Measurements from ENCODE around the gene ASB13.

Gene ASB13

GRCh38 chr10:5684971-5685763 lies 18.8 kb upstream of the ASB13 start:
- DNase-seq (ENCODE audit: low read depth), result peak; percentile 33
- TF ChIP-seq CTCF (IDR thresholded peaks at IDR 0.05; ENCODE audit: control insufficient read depth, insufficient read depth, low read depth, low read length, missing control alignments), result peak; percentile 54
- H3K4me3 ChIP-seq (ENCODE audit: control insufficient read depth, low read depth, low read length), result peak overlapping the region; percentile 61

- TF ChIP-seq CTCF (IDR thresholded peaks at IDR 0.05; ENCODE audit: control insufficient read depth, insufficient read depth, low read depth, low read length, missing control alignments), result no peak
- peak; percentile 79 for DNase-seq (ENCODE audit: low read depth)
- H3K4me3 ChIP-seq (ENCODE audit: control insufficient read depth, low read depth, low read length), result peak within 1 kb of the TSS; percentile 61
Measured at GRCh38 chr10:5684318-5684970, 18.0 kb upstream of the ASB13 start, which contains the start of gene TASOR2. TASOR2 (plus strand) TSS chr10:5684838; CDS start chr10:5720643, 35,805 bp downstream.

GRCh38 chr10:5683065-5683464 lies 16.7 kb upstream of the ASB13 start:
- H3K4me3 ChIP-seq (ENCODE audit: control insufficient read depth, low read depth, low read length), result no peak overlapping the region
- no peak for TF ChIP-seq CTCF (IDR thresholded peaks at IDR 0.05; ENCODE audit: control insufficient read depth, insufficient read depth, low read depth, low read length, missing control alignments)
- no peak for DNase-seq (ENCODE audit: low read depth)

- H3K4me3 ChIP-seq (ENCODE audit: control insufficient read depth, low read depth, low read length), result no peak overlapping the region
- no peak for DNase-seq (ENCODE audit: low read depth)
- TF ChIP-seq CTCF (IDR thresholded peaks at IDR 0.05; ENCODE audit: control insufficient read depth, insufficient read depth, low read depth, low read length, missing control alignments), result no peak
Measured at GRCh38 chr10:5681930-5682329, 15.5 kb upstream of the ASB13 start.

- no peak overlapping the region for H3K4me3 ChIP-seq (ENCODE audit: control insufficient read depth, low read depth, low read length)
- peak; percentile 33 for DNase-seq (ENCODE audit: low read depth)
- peak; percentile 41 for TF ChIP-seq CTCF (IDR thresholded peaks at IDR 0.05; ENCODE audit: control insufficient read depth, insufficient read depth, low read depth, low read length, missing control alignments)
Measured at GRCh38 chr10:5679606-5680005, 13.2 kb upstream of the ASB13 start.

- no peak for TF ChIP-seq CTCF (IDR thresholded peaks at IDR 0.05; ENCODE audit: control insufficient read depth, insufficient read depth, low read depth, low read length, missing control alignments)
Measured at GRCh38 chr10:5679037-5679435, 12.6 kb upstream of the ASB13 start.

More at GRCh38 chr10:5679037-5679435, 12.6 kb upstream of the ASB13 start:
- H3K4me3 ChIP-seq (ENCODE audit: control insufficient read depth, low read depth, low read length), result no peak overlapping the region
- DNase-seq (ENCODE audit: low read depth), result no peak

Measured in AG09309 (cell line).